SK-N-SH (cell line): ENCODE results near the gene MICAL2. TPM values are rescaled to one million over a fixed set of nuclear protein-coding genes. Genes with fewer than 3 reads are reported as not detected.

ENCODE experiments used
- CTCF ChIA-PET: fragments of 300-600, 350-600 bp; formaldehyde crosslinking; extraction: SDS; loops from one replicate; lab custom pipeline; 2021; lab: Yijun Ruan, JAX
- POLR2A ChIA-PET: fragments of 350-600 bp; sonication (Branson Sonifier 250); formaldehyde crosslinking; extraction: SDS; loops from one replicate; lab custom pipeline; 2020; ENCODE audit warnings: antibody characterized with exemption, inconsistent platforms; lab: Yijun Ruan, JAX
- DNase-seq: peaks from one replicate; pipeline ENCODE4 v3.0.0; 2012
- H2AFZ ChIP-seq: fragments of 200-600 bp; sonication (generic); 2 replicates; pipeline ENCODE4 v1.8.1; 2016; ENCODE audit warnings: antibody characterized with exemption, mild to moderate bottlenecking, low read depth
- H3F3A ChIP-seq: fragments of 200-600 bp; sonication (generic); replicated peaks from 2 replicates; pipeline ENCODE3; 2016; ENCODE audit warnings: antibody characterized with exemption, mild to moderate bottlenecking; ENCODE audit not compliant: insufficient read depth
- H3K27ac ChIP-seq, 2 experiments: fragments of 200-500 bp in 1 of 2; fragments of 200-600 bp in 1 of 2; sonication (Bioruptor generic) in 1 of 2; sonication (generic), shearing (Covaris generic) in 1 of 2; 2 replicates each; pipeline versions ENCODE4 v1.5.1 to v1.6.1; 2014 to 2016; ENCODE audit warnings: low read depth in 2 of 2, inconsistent platforms in 1 of 2, low read length in 1 of 2, mild to moderate bottlenecking in 1 of 2, mixed read lengths in 1 of 2
- H3K27me3 ChIP-seq: fragments of 200-600 bp; sonication (generic), shearing (Covaris generic); 2 replicates; pipeline ENCODE4 v1.6.1; 2016; ENCODE audit warnings: mixed run types; ENCODE audit not compliant: insufficient read depth
- H3K36me3 ChIP-seq, 2 experiments: fragments of 200-500 bp in 1 of 2; fragments of 200-600 bp in 1 of 2; sonication (Bioruptor generic) in 1 of 2; sonication (generic) in 1 of 2; replicated peaks in 1 of 2; 2 replicates each; pipeline versions ENCODE3 to v1.5.1; 2014 to 2016; ENCODE audit warnings: low read length in 1 of 2, mild to moderate bottlenecking in 1 of 2; ENCODE audit not compliant: insufficient read depth in 2 of 2, control insufficient read depth in 1 of 2
- H3K4me1 ChIP-seq, 2 experiments: fragments of 200-500 bp in 1 of 2; fragments of 200-600 bp in 1 of 2; sonication (Bioruptor generic) in 1 of 2; sonication (generic), shearing (Covaris generic) in 1 of 2; 2 replicates each; pipeline versions ENCODE4 v1.5.1 to v1.6.1; 2014 to 2016; ENCODE audit warnings: low read depth in 1 of 2, low read length in 1 of 2, mixed run types in 1 of 2; ENCODE audit not compliant: insufficient read depth in 2 of 2, control insufficient read depth in 1 of 2
- H3K4me2 ChIP-seq: fragments of 200-600 bp; sonication (generic), shearing (Covaris generic); 2 replicates; pipeline ENCODE4 v1.6.1; 2017; ENCODE audit warnings: mixed run types
- H3K4me3 ChIP-seq, 2 experiments: fragments of 200-500 bp in 1 of 2; fragments of 200-600 bp in 1 of 2; sonication (Bioruptor generic) in 1 of 2; sonication (generic), shearing (Covaris generic) in 1 of 2; 2 replicates each; pipeline versions ENCODE4 v1.5.1 to v1.8.1; 2014 to 2016; ENCODE audit warnings: low read depth in 2 of 2, inconsistent platforms in 1 of 2, low read length in 1 of 2, mild to moderate bottlenecking in 1 of 2, mixed read lengths in 1 of 2, moderate library complexity in 1 of 2
- H3K79me2 ChIP-seq: fragments of 200-600 bp; sonication (generic); 2 replicates; pipeline ENCODE4 v1.8.1; 2017; ENCODE audit warnings: mild to moderate bottlenecking; ENCODE audit not compliant: insufficient read depth
- H3K9ac ChIP-seq: fragments of 200-600 bp; sonication (generic); 2 replicates; pipeline ENCODE4 v1.6.1; 2017; ENCODE audit warnings: mixed run types
- H3K9me2 ChIP-seq: fragments of 200-600 bp; sonication (generic); 2 replicates; pipeline ENCODE4 v1.6.1; 2017; ENCODE audit warnings: mixed run types
- H3K9me3 ChIP-seq: fragments of 200-600 bp; sonication (generic); 2 replicates; pipeline ENCODE4 v1.6.1; 2017; ENCODE audit warnings: mixed run types, mild to moderate bottlenecking, moderate library complexity
- H4K20me1 ChIP-seq: fragments of 200-600 bp; sonication (generic); 2 replicates; pipeline ENCODE4 v1.6.1; 2017; ENCODE audit warnings: mild to moderate bottlenecking, mixed run types; ENCODE audit not compliant: insufficient read depth
- EZH2phosphoT487 ChIP-seq: fragments of 200-600 bp; sonication (generic); IDR thresholded peaks from 2 replicates; pipeline ENCODE4 v1.6.1; 2017; ENCODE audit warnings: low read depth, mixed run types, mild to moderate bottlenecking, antibody characterized with exemption, moderate library complexity, borderline replicate concordance
- FOSL2 ChIP-seq: IDR thresholded peaks from 2 replicates; pipeline ENCODE4 v1.4.0; 2012; ENCODE audit warnings: low read depth, mild to moderate bottlenecking, moderate library complexity, borderline replicate concordance
- FOXJ3 ChIP-seq: sonication (generic); formaldehyde crosslinking; IDR thresholded peaks from 2 replicates; pipeline ENCODE4 v1.5.1; 2020; ENCODE audit warnings: mild to moderate bottlenecking, missing genetic modification reagents
- FOXM1 ChIP-seq: IDR thresholded peaks from 2 replicates; pipeline ENCODE4 v1.4.0; 2012; ENCODE audit warnings: low read depth, mild to moderate bottlenecking
- GABPA ChIP-seq: IDR thresholded peaks from 2 replicates; pipeline ENCODE4 v1.4.0; 2012; ENCODE audit warnings: low read depth, mild to moderate bottlenecking
- IRF3 ChIP-seq: fragments of 150-350 bp; IDR thresholded peaks from 2 replicates; pipeline ENCODE4 v1.6.1; 2016; ENCODE audit warnings: mild to moderate bottlenecking, low read depth, low read length
- MEF2A ChIP-seq: IDR thresholded peaks from 2 replicates; pipeline ENCODE4 v1.4.0; 2012; ENCODE audit warnings: low read depth, borderline replicate concordance
- MXI1 ChIP-seq: IDR thresholded peaks from 2 replicates; pipeline ENCODE4 v1.6.1; 2012; ENCODE audit warnings: mild to moderate bottlenecking, low read depth, low read length, improper control_type of control experiment
- NFIC ChIP-seq: IDR thresholded peaks from 2 replicates; pipeline ENCODE4 v1.4.0; 2012; ENCODE audit warnings: borderline replicate concordance
- NRF1 ChIP-seq: IDR thresholded peaks from 2 replicates; pipeline ENCODE4 v1.6.1; 2012; ENCODE audit warnings: low read depth, mild to moderate bottlenecking, low read length
- PBX3 ChIP-seq: IDR thresholded peaks from 2 replicates; pipeline ENCODE4; 2012
- POLR2AphosphoS5 ChIP-seq: IDR thresholded peaks from 2 replicates; pipeline ENCODE4 v1.6.1; 2012; ENCODE audit warnings: low read depth, low read length
- RCOR1 ChIP-seq: fragments of 150-350 bp; IDR thresholded peaks from 2 replicates; pipeline ENCODE4 v1.6.1; 2017; ENCODE audit warnings: antibody characterized with exemption, low read length
- REST ChIP-seq: IDR thresholded peaks from 2 replicates; pipeline ENCODE4 v1.6.1; 2012; ENCODE audit warnings: mild to moderate bottlenecking, low read depth, low read length, moderate library complexity
- RFX5 ChIP-seq: IDR thresholded peaks from 2 replicates; pipeline ENCODE4 v1.6.1; 2012; ENCODE audit warnings: mild to moderate bottlenecking, improper control_type of control experiment, low read length
- SIN3A ChIP-seq: IDR thresholded peaks from 2 replicates; pipeline ENCODE4 v1.6.1; 2012; ENCODE audit warnings: low read depth, mild to moderate bottlenecking, low read length, moderate library complexity, borderline replicate concordance
- TCF12 ChIP-seq: IDR thresholded peaks from 2 replicates; pipeline ENCODE4 v1.4.0; 2012
- USF2 ChIP-seq: fragments of 150-350 bp; IDR thresholded peaks from 2 replicates; pipeline ENCODE4 v1.6.1; 2017; ENCODE audit warnings: antibody characterized with exemption, low read length, low read depth, borderline replicate concordance
- WGBS: methylation state at CpG from one replicate; pipeline ENCODE4 v1.1.6; 2017; ENCODE audit warnings: low lambda C conversion rate; 5-methylcytosine and 5-hydroxymethylcytosine counted together
- polyA plus RNA-seq, 3 experiments: library from polyadenylated mRNA; depleted of rRNA; stranded (reverse); fragments of >200 nt; gene quantifications; 2 replicates each; pipeline ENCODE4 v1.2.3, GENCODE V29; 2012

Gene MICAL2
- polyA plus RNA-seq, 1 of the 3 experiments (the other 2 are of a cell fraction), result 54.6 TPM

GRCh38 chr11:12157241-12157661 lies 46.9 kb downstream of the MICAL2 start:
- no peaks in the 10 kb centered on the region for H3K27me3 ChIP-seq
- H3K4me2 ChIP-seq, result peak overlapping the region; percentile 41
- H3K4me1 ChIP-seq, result peaks cover 0 to 58% of the 10 kb centered on the region in 2 experiments; a peak in 3 of 4 replicates
- peaks cover 98% of the 10 kb centered on the region for H3K79me2 ChIP-seq
- no peaks in the 10 kb centered on the region for H4K20me1 ChIP-seq
- DNase-seq, result no peak
- H3K4me3 ChIP-seq, result no peak overlapping the region
- H3K36me3 ChIP-seq, result peaks cover 9 to 36% of the 10 kb centered on the region in 2 experiments
- H3K9ac ChIP-seq, result peak overlapping the region; percentile 77
- H3K27ac ChIP-seq, result peak overlapping the region; percentile 17 to 99; a peak in 3 of 4 replicates
- ChIA-PET CTCF (interaction anchor here (0.9 to 1.4 kb wide), 3 partner anchors 9 to 32 kb away, joined by 3 read pairs; no protein-coding TSS in a partner anchor), POLR2A (no interaction called here)
- peaks cover 84% of the 10 kb centered on the region for H3F3A ChIP-seq
- H3K9me3 ChIP-seq, result no peaks in the 10 kb centered on the region
- no peaks in the 10 kb centered on the region for H3K9me2 ChIP-seq
- WGBS, result 80% methylated on average over 1 of the region's 1 CpG
- TF ChIP-seq RFX5, result no peak
- TF ChIP-seq EZH2phosphoT487, result no peak
- no peak for TF ChIP-seq REST
- TF ChIP-seq RCOR1, result no peak
- TF ChIP-seq GABPA, result no peak
- TF ChIP-seq PBX3, result no peak
- TF ChIP-seq IRF3, result no peak
- TF ChIP-seq FOXM1, result no peak
- peak; percentile 45 for TF ChIP-seq TCF12
- no peak for TF ChIP-seq MXI1
- peak; percentile 35; the same call in 1 of the 2 replicates for TF ChIP-seq FOSL2
- TF ChIP-seq MEF2A, result peak; percentile 77; the same call in 1 of the 2 replicates
- TF ChIP-seq FOXJ3 (CRISPR knock-in tag), result no peak
- no peak for TF ChIP-seq NRF1
- no peak for TF ChIP-seq USF2
- no peak for TF ChIP-seq SIN3A
- TF ChIP-seq NFIC, result no peak; the same call in 1 of the 2 replicates
- TF ChIP-seq POLR2AphosphoS5, result no peak
- H2AFZ ChIP-seq, result no peak overlapping the region
